IPS DF 19.7 (cell line): Measurements from ENCODE around the gene P2RX2.

Experiments
- DNase-seq: peaks from one replicate; pipeline ENCODE4 v3.0.0-alpha.2; 2013; ENCODE audit warnings: low read depth, low spot score

P2RX2 gene

DNA sequence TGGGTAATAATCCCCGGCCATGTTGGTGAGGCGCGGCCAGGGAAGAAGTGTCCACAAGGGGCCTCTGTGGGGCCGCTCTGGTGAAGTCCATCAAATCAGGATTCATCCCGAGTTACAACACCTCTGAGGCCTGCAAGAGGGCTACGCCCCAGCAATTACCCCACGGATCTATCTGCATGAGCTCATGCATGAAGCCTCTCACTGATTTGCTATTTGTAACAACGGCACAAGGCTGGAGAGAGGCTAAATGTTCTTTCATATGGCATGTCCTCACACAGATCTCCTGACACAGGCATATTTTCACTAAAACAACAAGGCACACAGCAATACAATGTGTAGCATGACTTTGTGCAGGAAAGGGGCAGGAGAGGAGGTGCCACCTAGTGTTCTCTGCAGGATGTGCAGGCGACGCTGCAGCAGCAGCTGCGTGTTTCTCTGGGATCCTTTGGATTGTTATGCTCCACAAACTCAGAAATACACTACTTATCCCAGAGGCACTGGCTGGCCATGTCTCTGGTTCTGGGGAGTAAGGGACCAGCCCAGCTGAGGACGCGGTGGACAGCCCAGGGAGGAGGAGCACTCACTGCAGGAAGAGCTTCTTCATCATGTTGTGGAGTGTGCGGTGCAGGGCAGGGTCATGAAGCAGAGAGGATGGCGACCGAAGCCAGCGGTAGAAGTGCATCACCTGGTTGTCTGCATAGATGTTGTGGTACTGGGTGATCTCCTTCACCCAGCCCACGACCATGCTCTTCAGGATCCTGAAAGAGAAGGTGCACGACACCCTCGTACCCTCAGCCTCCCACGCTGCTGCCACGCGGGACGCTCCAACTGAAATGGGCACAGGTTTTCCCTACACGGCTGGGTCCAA, 20.2 kb downstream of the P2RX2 start:
- DNase-seq = no peak

GRCh38 chr12:132639956-132640520, 21.5 kb downstream of the P2RX2 start:
- no peak for DNase-seq

DNA sequence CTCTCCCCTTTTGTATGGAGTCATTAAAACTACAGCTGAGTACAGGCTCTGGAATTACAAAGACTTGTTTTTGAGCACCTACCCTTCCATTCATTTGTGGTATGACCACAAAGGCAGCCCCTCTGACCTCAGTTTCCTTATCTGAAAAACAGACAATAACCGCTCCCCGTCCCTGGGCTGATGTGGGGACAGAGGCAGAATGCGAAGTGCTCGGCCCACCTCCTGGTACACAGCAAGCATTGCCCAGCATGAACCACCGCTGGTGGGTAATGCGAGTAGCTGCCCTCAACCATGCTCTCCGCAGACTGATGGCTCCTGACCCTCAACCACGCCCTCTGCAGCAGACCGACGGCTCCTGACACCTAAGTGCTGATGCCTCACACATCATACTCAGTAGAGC, 22.4 kb downstream of the P2RX2 start:
- no peak for DNase-seq

DNA sequence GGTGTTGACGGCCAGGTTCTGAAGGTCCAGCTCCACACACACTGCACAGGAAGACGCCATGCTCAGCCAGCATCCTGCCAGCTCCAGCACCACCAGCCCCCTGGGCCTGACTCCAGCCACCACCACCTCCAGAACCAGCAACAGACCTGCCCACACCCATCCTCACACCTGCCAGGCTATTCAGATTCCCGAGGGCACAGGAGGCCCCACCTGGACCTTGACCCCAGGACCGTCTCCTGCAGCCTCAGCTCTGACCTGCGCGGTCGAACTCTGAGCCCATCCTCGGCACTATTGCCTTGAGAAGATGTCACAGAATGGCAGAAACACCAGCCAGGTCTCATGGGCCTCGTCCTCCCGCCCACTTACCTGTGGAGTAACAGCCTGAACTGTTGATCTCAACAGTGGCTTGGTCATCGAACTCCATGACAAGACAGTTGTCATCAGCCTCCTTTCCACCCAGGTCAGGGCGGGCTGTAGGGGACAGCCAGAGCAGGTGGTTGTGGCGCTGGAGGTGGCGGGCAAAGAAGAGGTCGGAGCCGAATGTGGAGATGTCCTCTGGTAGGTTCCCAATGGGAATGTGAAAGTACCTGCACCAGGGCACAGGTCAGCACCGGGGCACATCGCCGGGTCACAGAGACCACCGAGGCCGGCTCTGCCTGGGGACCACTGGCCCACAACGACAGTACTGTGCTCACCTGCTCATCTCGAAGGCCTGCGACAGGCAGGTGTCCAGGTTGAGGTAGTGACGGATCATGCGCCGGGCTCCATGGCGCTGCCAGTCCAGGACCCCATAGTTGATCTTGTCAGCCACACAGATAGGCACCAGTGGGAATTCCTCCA, 23.5 kb downstream of the P2RX2 start:
- no peak for DNase-seq

DNA sequence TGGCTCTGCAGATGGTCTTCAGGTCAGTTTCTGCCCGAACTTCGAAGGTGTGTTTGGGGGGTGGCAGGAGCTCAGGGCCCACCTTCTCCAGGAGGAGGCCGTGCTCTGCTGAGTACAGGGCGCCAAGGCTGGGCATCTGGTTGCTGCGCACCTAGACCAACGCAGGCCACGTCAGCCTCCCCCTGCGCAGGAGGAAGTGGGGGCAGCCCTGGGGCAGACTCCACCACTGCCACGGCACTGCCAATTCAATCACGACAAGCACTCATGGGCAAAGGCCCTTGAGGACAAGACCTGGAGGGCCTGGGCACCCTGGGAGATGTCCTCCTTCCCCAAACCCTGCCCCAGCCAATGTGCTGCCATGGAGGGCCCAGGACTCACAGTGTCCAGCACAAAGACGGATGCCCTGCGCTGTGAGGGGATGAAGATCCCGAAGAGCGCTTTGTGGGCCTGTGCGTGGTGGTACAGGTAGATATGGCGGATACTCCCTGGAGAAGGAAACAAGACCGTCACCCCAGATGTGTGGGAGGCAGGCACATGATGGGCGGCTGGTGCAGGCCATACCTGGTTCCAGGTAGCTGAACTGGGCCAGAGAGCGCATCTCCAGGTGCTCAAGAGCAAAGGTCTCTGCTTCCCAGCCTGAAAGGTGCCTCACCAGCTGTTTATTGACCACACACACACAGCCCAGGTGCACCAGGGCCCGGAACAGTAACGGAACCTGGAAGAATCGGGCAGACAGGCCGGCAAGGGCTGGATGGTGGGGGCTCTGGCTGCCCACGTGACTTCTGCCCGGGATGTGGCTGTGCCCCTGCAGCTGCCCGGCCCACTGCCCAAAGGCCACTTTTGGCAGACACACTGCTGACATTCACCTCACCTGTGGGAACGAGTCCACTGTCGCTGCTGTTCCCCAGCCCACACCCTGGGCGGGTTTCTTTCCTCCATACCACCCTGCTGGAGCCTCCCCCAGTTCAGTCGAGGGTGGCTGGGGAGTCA, 24.6 kb downstream of the P2RX2 start:
- no peak for DNase-seq

DNA sequence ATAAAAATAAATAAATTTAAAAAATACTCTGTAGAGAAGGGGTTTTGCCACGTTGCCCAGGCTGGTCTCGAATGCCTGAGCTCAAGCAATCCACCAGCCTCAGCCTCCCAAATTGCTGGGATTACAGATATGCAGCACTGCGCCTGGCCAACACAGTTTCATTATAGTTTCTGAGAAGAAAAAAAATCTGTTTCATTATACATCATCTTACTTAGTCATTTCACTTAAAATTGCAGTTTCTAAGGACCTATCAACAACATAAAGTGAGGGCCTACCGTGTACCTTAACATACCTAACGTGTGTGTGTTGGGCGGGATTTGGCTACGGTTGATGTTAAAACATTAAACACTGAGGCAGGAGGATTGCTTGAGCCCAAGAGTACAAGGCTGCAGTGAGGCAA, 28.3 kb downstream of the P2RX2 start:
- no peak for DNase-seq

DNA sequence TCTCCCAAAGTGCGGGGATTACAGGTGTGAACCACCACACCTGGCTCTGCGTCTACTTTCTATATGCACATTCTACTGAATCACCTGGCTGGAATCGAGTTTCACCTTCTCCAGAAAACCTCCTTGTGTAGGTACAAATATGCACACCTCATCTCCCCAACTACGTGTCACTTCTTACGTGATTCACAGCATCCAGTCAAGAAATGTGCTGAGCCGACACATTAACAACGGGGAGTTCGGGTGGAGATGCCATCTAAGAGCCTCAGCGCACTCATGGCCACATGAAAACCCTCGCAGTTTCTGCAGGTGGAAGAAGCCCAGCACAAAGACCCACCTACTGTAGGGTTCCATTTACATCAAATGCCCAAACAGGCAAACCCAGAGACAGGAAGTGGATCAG, 29.3 kb downstream of the P2RX2 start:
- no peak for DNase-seq

- DNase-seq = no peak
These were observed 30.1 kb downstream of the P2RX2 start for GRCh38 chr12:132648616-132649225.

GRCh38 chr12:132649226-132649945, 30.8 kb downstream of the P2RX2 start:
- DNase-seq = no peak

DNA sequence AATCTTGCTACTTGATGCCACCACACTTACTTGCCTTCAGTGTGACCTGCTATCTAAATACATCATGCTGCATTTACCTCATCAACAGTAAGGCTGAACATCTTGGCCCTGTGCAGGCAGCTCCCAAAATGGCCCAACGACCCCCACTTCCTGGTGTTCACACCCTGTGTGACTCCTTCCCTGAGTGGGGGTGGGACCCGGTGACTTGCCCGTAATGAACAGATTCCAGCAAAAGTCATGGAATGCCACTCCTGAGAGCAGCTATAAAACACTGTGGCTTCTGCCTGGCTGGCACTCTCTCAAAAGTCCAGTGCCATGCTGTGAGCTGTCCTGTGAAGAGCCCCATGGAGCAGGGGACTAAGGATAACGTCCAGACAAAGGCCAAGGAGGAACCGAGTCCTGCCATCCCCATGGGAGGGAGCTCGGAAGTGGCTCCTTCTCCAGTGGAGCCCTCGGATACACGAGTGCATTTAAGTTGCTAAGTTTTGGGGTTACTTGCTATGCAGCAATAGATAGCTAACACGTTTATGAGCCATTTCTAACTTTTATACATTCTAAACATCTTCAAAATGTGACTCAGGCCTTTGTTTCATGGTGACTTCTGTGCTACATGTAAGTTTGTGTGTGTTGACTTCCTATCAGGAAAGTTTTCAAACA, 33.0 kb downstream of the P2RX2 start:
- DNase-seq = no peak

- no peak for DNase-seq
These were observed 35.2 kb downstream of the P2RX2 start for GRCh38 chr12:132653567-132654290.

DNA sequence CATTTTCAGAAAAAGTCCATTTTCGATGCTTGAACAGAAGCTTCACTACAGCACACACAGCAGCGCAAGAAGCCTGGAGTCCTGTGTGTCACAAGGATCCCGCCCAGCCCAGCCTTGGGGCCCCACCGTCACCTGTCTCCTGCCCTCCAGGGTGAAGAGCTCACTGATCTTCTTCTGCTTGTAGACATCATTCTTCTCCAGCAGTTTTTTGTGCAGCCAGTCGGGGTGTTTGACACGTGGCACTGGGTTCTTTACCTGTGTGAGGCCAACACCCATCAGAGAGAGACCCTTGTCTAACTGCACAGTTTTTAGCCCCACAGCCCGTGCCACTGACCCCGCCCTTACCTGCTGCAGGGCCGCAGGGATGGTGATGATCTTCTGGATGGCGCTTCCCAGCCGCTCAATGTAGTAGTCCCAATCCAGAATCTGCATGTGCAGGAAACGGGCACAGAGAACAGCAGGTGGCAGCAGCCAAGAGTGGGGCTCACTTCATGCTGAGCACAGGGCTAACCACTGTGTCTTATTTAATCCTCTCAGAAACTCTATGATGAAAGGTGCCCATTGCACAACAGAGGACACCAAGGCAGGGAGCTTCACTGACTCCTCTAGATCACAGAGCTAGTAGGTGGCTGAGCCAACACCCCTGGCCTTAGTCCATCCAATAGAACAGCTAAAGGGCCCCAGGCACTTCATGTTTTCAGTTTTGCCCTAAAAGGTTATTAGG, 38.6 kb downstream of the P2RX2 start:
- DNase-seq = no peak

DNA sequence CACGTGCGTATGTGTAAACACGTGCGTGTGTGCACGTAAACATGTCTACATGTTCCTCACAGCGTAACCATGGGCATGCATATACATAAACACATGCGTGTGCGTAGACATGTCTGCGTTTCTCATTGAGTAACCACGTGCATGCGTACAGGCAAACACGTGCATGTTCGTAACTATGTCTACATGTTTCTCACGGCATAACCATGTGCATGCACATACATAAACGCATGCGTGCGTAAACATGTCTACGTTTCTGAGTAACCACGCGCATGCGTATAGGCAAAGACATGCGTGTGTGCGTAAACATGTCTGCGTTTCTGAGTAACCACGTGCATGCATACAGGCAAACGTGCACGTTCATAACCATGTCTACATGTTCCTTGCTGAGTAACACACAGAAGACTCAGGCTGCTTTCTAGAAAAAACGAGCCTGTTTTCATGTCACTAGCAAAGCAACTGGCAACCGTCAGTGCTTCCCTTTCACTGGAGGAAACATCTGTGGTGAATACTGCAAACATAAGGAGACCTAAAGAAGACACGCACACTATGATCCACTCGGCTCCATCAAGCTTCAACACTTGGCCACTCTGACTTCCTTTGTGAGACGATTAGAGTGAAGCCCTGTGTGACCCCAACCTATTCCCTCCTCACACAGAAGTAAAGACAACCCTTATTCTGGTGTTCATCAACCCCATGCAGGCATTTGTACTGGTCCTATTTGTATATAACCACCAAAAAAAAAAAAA, 39.7 kb downstream of the P2RX2 start:
- DNase-seq = no peak

DNA sequence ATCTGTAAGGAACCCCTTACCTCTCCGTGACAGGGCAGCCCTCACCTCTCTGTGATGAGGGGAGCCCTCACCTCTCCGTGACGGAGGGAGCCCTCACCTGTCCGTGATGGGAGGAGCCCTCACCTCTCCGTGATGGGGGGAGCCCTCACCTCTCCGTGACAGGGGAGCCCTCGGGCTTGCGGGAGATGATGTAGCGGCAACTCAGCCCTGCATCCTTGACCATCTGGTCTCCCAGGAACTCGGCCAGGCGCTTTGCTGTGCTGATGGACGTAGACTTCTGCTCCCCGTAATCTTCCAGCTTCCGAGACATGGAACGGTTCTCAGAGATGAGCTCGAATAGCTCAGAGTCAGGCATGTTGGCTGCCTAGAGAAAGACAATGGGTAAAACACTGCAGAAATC, 40.6 kb downstream of the P2RX2 start:
- no peak for DNase-seq

- no peak for DNase-seq
These were observed 41.5 kb downstream of the P2RX2 start for GRCh38 chr12:132660052-132660451.

- no peak for DNase-seq
These were observed 42.4 kb downstream of the P2RX2 start for GRCh38 chr12:132660996-132661395.

- no peak for DNase-seq
These were observed 43.4 kb downstream of the P2RX2 start for GRCh38 chr12:132661972-132662371.
